B cell (primary cell): ENCODE measurements around the gene CPNE1.
"Not testable (repeated sequence)": the region's sequence is repeated elsewhere in the genome, so short reads cannot be mapped to it uniquely, and the experiment has no call there.

Experiments
- EZH2 ChIP-seq: IDR thresholded peaks from 2 replicates; pipeline ENCODE4 v1.6.1; 2012; ENCODE audit warnings: borderline replicate concordance, low read depth, mild to moderate bottlenecking, moderate library complexity, low read length; ENCODE audit not compliant: insufficient read depth, poor library complexity, severe bottlenecking
- TF ChIP-seq, protein P1 (sequence below): fragments of 200-600 bp; IDR thresholded peaks from one replicate; pipeline ENCODE4 v1.8.0; 2022; ENCODE audit warnings: antibody characterized with exemption, mild to moderate bottlenecking

DNA sequence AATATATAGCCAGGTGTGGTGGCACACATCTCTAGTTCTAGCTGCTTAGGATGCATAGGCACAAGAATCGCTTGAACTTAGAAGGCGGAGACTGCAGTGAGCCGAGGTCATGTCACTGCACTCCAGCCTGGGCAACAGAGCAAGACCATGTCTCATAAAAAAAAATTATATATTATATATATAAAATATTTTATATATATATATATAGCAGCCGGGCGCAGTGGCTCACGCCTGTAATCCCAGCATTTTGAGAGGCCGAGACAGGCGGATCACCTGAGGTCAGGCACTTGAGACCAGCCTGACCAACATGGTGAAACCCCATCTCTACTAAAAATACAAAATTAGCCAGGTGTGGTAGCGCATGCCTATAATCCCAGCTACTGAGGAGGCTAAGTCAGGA, 20.7 kb upstream of the CPNE1 start:
- TF ChIP-seq EZH2: not testable (repeated sequence)
- TF ChIP-seq, protein P1, sequence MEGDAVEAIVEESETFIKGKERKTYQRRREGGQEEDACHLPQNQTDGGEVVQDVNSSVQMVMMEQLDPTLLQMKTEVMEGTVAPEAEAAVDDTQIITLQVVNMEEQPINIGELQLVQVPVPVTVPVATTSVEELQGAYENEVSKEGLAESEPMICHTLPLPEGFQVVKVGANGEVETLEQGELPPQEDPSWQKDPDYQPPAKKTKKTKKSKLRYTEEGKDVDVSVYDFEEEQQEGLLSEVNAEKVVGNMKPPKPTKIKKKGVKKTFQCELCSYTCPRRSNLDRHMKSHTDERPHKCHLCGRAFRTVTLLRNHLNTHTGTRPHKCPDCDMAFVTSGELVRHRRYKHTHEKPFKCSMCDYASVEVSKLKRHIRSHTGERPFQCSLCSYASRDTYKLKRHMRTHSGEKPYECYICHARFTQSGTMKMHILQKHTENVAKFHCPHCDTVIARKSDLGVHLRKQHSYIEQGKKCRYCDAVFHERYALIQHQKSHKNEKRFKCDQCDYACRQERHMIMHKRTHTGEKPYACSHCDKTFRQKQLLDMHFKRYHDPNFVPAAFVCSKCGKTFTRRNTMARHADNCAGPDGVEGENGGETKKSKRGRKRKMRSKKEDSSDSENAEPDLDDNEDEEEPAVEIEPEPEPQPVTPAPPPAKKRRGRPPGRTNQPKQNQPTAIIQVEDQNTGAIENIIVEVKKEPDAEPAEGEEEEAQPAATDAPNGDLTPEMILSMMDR: not testable (repeated sequence)
